ENCODE results near the gene ACSF2.

The ACSF2 gene

GRCh38 chr17:50499721-50500120 lies 73.7 kb downstream of the ACSF2 start:
- no peak for DNase-seq (ENCODE audit: low spot score)

DNA sequence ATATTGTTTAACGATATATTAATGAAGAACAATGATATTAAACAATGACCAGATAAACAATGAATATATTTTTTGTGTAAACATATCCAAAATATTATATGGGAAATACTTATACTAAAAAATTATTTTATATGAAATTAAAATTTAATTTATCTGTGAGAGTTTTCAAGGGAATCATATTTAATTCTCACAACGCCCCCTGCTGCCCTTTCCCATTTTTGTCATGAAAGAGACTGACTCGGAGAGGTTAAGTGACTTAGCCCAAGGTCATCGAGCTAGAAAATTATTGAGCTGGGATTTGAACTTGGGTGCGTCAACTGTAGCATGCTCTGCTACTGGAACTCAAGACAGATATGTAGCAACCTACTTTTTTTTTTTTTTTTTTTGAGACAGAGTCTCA lies 75.0 kb downstream of the ACSF2 start:
- no peak for DNase-seq (ENCODE audit: low spot score)

DNA sequence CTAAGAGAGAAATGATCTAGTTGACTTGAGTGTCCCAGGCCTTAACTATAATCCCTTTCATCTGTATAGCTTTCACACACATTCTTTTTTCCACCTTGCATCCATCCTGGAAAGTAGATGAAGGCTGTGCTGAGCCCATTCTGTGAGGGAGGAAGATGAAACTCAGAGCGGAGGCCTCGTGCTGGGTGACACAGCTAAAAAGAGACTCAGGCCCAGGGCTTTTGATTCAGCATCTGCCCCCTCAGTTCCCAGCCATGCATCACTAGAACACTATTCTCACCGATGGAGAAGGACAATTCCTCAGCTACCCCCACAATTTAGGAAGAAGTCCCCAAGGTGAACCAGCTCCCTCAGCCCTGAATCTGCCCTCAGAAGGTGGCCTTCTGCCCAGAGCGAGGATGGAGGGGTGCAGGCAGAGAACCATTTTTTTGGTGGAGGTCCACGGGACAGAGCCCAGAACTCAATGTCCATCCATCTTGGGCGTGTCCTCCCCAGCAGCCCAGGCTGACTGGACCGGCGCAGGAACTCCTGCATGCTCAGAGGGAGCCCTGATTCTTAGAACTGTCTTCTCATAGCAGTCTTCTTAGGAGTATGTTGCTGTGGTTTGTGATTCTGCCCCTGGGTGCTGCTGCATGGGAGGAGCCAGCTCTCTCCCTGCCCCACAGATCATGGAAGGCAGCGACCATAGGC lies 76.4 kb downstream of the ACSF2 start:
- DNase-seq (ENCODE audit: low spot score): no peak

DNA sequence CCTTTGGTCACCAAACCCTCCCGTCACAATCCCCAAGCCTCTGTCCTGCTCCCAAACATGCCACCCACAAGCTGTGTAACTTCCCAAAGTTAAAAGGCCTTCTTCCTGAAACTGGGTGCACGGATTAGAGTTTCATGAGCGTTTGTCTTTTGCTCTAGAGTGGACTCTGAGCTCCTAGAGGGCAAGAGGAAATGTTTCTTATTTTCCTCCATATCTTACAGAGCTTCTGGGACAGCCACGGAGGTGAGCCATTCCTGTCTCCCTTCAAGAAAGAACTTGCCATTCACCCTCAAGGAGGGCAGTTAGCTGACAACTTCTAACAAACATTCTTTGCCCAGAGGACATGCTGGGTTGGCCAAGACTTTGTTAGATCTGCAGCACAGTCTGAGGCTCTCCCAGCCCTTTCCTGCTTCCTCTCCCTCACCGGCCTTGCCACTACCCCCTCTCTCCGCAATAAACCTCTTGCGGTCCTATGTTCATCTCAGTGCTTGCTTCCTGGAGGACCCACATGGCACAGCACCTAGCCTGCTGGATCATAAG lies 79.6 kb downstream of the ACSF2 start:
- no peak for DNase-seq (ENCODE audit: low spot score)

- no peak for DNase-seq (ENCODE audit: low spot score)
Observed at GRCh38 chr17:50506298-50506697, 80.3 kb downstream of the ACSF2 start.

DNA sequence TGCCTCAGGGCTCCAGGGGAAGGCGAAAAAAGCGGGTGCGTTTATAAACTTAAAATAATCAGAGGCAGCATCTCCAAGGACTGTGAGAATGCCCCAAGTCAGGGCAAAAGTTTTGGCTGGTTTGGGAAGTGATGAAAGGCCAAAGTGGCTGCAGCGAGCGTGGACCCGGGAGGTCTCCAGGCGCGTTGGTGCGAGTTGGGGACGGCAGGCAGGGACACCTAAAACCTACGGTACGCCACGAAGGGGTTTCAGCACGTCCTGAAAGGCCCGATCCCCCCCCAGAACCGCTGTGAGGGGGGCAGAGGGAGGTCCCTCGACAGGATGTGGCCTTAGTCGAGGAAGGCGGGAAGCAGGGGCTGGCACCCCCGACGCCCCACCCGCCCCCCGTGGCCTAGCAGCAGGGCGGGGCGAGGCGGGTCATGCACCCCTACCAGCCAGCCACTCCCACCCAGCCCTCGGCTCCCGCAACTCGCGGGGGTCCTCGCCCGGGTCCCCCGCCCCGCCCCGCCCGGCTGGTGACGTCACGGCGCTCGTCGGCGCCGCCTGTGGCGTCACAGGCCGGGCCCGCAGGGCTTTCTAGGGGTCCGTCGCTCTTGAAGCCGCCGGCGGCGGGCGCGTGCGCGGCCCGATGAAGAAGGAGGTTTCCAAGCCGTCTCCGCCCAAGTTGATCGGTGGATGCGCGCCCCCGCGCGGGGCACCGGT lies 82.0 kb downstream of the ACSF2 start, which contains the start of gene MYCBPAP:
MYCBPAP (plus strand) TSS at position 569 of the 702 bp plus-strand sequence. CDS start 236 bp downstream, outside the sequence.
- peak; percentile 73 for DNase-seq (ENCODE audit: low spot score)

GRCh38 chr17:50508573-50509460 lies 82.8 kb downstream of the ACSF2 start:
- no peak for DNase-seq (ENCODE audit: low spot score)

DNA sequence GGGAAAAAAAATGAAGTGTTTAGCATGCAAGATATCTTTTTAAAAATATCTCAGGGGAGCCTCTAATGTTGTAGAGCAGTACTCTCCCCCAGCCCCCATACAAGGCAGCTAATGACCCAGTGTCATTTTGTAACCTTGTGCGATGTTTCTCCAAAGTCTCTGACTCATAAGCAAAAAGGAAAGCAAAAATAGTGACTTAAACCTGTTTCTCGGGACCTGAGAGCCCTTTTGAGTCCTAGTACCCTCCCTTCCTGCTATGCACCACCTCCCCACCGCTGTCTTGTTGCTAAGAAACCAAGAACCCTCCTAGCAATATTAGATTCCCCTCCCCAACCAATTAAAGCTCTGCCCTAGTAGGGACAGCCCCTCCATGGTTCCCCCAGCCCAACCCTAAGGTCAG lies 85.0 kb downstream of the ACSF2 start:
- DNase-seq (ENCODE audit: low spot score): no peak

GRCh38 chr17:50513495-50513894 lies 87.5 kb downstream of the ACSF2 start:
- no peak for DNase-seq (ENCODE audit: low spot score)

GRCh38 chr17:50514388-50514787 lies 88.4 kb downstream of the ACSF2 start:
- DNase-seq (ENCODE audit: low spot score): no peak

GRCh38 chr17:50514936-50515702 lies 89.1 kb downstream of the ACSF2 start:
- no peak for DNase-seq (ENCODE audit: low spot score)

- no peak for DNase-seq (ENCODE audit: low spot score)
Observed at GRCh38 chr17:50517011-50517410, 91.0 kb downstream of the ACSF2 start.

GRCh38 chr17:50517504-50518383 lies 91.7 kb downstream of the ACSF2 start:
- DNase-seq (ENCODE audit: low spot score): no peak

- no peak for DNase-seq (ENCODE audit: low spot score)
Observed at GRCh38 chr17:50518384-50519023, 92.5 kb downstream of the ACSF2 start.

GRCh38 chr17:50519141-50519834 lies 93.3 kb downstream of the ACSF2 start:
- no peak for DNase-seq (ENCODE audit: low spot score)

- DNase-seq (ENCODE audit: low spot score): no peak
Observed at GRCh38 chr17:50520483-50520882, 94.5 kb downstream of the ACSF2 start.

DNA sequence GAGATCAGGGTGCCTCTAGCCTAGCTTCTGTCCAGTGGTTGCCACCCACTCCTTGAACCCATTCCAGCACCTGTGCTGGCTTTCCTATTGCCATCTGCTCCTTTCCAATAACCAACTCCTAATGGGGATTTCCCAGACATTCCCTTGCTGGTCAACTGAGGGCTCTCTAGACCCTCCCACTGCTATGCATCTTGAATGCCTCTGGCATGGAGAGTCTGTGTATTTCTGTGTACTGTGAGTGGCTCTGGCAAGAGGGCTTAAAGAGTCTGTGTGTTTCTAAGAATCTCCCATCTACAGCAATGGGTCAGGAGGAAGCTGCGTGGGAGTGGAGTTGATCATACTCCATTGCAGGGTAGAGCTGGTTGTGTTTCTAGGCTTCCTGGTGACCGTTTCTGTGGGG lies 95.5 kb downstream of the ACSF2 start:
- no peak for DNase-seq (ENCODE audit: low spot score)

GRCh38 chr17:50522766-50523165 lies 96.7 kb downstream of the ACSF2 start:
- DNase-seq (ENCODE audit: low spot score): no peak

GRCh38 chr17:50523208-50523607 lies 97.2 kb downstream of the ACSF2 start:
- DNase-seq (ENCODE audit: low spot score): no peak
